Nephron progenitor cell (in vitro differentiated cells): ENCODE measurements around the gene CMIP.
A peak's percentile ranks its signal among the peaks of the same experiment; 100 is the strongest.

ENCODE experiments used
- DNase-seq: peaks from one replicate; pipeline ENCODE4 v3.0.0; 2021
- H3K27ac Mint-ChIP-seq: 2 replicates; pipeline ENCODE4 v1.8.0; 2021; ENCODE audit warnings: mild to moderate bottlenecking, moderate library complexity, mixed read lengths
- H3K27me3 Mint-ChIP-seq: 2 replicates; pipeline ENCODE4 v1.8.0; 2021; ENCODE audit warnings: mild to moderate bottlenecking, low read depth, mixed read lengths; ENCODE audit not compliant: poor library complexity
- H3K36me3 Mint-ChIP-seq: 2 replicates; pipeline ENCODE4 v1.8.0; 2021; ENCODE audit warnings: low read depth, mixed read lengths
- H3K4me1 Mint-ChIP-seq: 2 replicates; pipeline ENCODE4 v1.8.0; 2021; ENCODE audit warnings: mixed read lengths
- H3K4me3 Mint-ChIP-seq: 2 replicates; pipeline ENCODE4 v1.8.0; 2021; ENCODE audit warnings: mild to moderate bottlenecking, moderate library complexity, mixed read lengths
- H3K9me3 Mint-ChIP-seq: 2 replicates; pipeline ENCODE4 v1.8.0; 2021; ENCODE audit warnings: mild to moderate bottlenecking, moderate library complexity, mixed read lengths
- TF ChIP-seq, protein P1 (sequence below): fragments of 200-600 bp; sonication (generic); IDR thresholded peaks from 2 replicates; pipeline ENCODE4 v1.5.0; 2021; ENCODE audit warnings: antibody characterized with exemption

CMIP gene

GRCh38 chr16:81515281-81515680 lies 70.7 kb downstream of the CMIP start:
- H3K4me3 Mint-ChIP-seq = no peak overlapping the region
- peaks cover 22% of the 10 kb centered on the region for H3K36me3 Mint-ChIP-seq
- H3K27me3 Mint-ChIP-seq = no peaks in the 10 kb centered on the region
- no peak for DNase-seq
- peak overlapping the region; percentile 94 for H3K27ac Mint-ChIP-seq
- peaks cover 31% of the 10 kb centered on the region for H3K4me1 Mint-ChIP-seq
- TF ChIP-seq, protein P1, sequence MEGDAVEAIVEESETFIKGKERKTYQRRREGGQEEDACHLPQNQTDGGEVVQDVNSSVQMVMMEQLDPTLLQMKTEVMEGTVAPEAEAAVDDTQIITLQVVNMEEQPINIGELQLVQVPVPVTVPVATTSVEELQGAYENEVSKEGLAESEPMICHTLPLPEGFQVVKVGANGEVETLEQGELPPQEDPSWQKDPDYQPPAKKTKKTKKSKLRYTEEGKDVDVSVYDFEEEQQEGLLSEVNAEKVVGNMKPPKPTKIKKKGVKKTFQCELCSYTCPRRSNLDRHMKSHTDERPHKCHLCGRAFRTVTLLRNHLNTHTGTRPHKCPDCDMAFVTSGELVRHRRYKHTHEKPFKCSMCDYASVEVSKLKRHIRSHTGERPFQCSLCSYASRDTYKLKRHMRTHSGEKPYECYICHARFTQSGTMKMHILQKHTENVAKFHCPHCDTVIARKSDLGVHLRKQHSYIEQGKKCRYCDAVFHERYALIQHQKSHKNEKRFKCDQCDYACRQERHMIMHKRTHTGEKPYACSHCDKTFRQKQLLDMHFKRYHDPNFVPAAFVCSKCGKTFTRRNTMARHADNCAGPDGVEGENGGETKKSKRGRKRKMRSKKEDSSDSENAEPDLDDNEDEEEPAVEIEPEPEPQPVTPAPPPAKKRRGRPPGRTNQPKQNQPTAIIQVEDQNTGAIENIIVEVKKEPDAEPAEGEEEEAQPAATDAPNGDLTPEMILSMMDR = no peak
- H3K9me3 Mint-ChIP-seq = peaks cover 6% of the 10 kb centered on the region

- Mint-ChIP-seq H3K36me3 (peaks cover 18% of the 10 kb centered on the region), H3K9me3 (peaks cover 6% of the 10 kb centered on the region), H3K4me3 (no peak overlapping the region), H3K27ac (no peak overlapping the region), H3K27me3 (no peaks in the 10 kb centered on the region), H3K4me1 (peaks cover 31% of the 10 kb centered on the region)
- TF ChIP-seq, protein P1 = no peak
- DNase-seq = no peak
Measured at GRCh38 chr16:81515721-81516120, 71.1 kb downstream of the CMIP start.

DNA sequence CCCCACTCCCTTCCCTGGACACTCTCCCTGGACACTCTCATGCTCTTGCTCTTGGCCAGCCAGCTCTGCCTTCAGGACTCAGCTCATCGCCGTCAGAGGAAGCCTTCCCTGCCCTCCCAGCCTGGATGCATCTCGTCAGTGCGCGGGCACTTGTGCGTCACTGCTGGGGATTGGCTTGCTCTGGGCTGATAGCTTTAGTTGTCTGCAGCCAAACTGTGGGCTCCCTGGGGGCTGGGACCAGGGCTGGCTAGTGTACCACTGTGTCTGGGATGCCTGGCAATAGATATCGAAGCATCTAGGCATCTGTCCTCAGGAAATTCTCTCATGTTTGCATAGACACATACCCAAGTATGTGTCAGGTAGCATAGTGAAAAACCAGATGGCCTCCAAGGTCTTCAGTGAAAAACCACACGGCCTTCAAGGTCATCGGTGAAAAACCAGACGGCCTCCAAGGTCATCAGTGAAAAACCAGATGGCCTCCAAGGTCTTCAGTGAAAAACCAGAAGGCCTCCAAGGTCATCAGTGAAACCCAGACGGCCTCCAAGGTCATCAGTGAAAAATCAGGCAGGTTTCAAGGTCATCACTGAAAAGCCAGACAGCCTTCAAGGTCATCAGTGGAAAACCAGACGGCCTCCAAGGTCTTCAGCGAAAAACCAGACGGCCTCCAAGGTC lies 72.0 kb downstream of the CMIP start:
- Mint-ChIP-seq H3K4me3 (no peak overlapping the region), H3K9me3 (peaks cover under 1% of the 10 kb centered on the region), H3K27me3 (no peaks in the 10 kb centered on the region), H3K27ac (no peak overlapping the region), H3K4me1 (peaks cover 31% of the 10 kb centered on the region), H3K36me3 (peaks cover 11% of the 10 kb centered on the region)
- DNase-seq = no peak
- TF ChIP-seq, protein P1 = no peak

GRCh38 chr16:81517150-81517499 lies 72.5 kb downstream of the CMIP start:
- DNase-seq = no peak
- H3K27ac Mint-ChIP-seq = no peak overlapping the region
- peaks cover 31% of the 10 kb centered on the region for H3K4me1 Mint-ChIP-seq
- TF ChIP-seq, protein P1 = no peak
- H3K36me3 Mint-ChIP-seq = peaks cover 10% of the 10 kb centered on the region
- no peaks in the 10 kb centered on the region for H3K9me3 Mint-ChIP-seq
- H3K4me3 Mint-ChIP-seq = no peak overlapping the region
- no peaks in the 10 kb centered on the region for H3K27me3 Mint-ChIP-seq

- H3K4me3 Mint-ChIP-seq = no peak overlapping the region
Measured at GRCh38 chr16:81517629-81518438, 73.2 kb downstream of the CMIP start.

More at GRCh38 chr16:81517629-81518438, 73.2 kb downstream of the CMIP start:
- TF ChIP-seq, protein P1 = no peak
- Mint-ChIP-seq H3K27me3 (no peaks in the 10 kb centered on the region), H3K9me3 (no peaks in the 10 kb centered on the region), H3K27ac (no peak overlapping the region), H3K36me3 (peaks cover 10% of the 10 kb centered on the region), H3K4me1 (peaks cover 30% of the 10 kb centered on the region)
- no peak for DNase-seq
